Measurements from ENCODE around the gene SLC29A3.

GRCh38 chr10:71338728-71339495 lies 19.9 kb downstream of the SLC29A3 start:
- TF ChIP-seq CEBPB (IDR thresholded peaks at IDR 0.05; ENCODE audit: borderline replicate concordance in 1 of 2, low read depth in 2 of 2, low read length in 2 of 2) (no peak), RELB (IDR thresholded peaks at IDR 0.05; ENCODE audit: low read depth) (no peak), CTCF (IDR thresholded peaks at IDR 0.05 in 2 of 3, conservative IDR thresholded peaks at IDR 0.05 in 1 of 3; ENCODE audit: control insufficient read depth in 2 of 3, extremely low read depth in 1 of 3, insufficient read depth in 1 of 3, low read depth in 3 of 3, low read length in 3 of 3) (no peak), SIN3A (IDR thresholded peaks at IDR 0.05; ENCODE audit: low read depth, low read length) (no peak), RFX5 (IDR thresholded peaks at IDR 0.05; ENCODE audit: low read depth, low read length) (no peak), POLR2AphosphoS5 (IDR thresholded peaks at IDR 0.05; ENCODE audit: low read length) (no peak), JUNB (IDR thresholded peaks at IDR 0.05) (no peak), ZNF217 (IDR thresholded peaks at IDR 0.05) (no peak)

Data from GM12878 (cell line).